Glomerular endothelial cell (primary cell): ENCODE results near the gene PEX5. TPM values are rescaled to one million over a fixed set of nuclear protein-coding genes. Genes with fewer than 3 reads are reported as not detected.

Experiments used
- DNase-seq: peaks from one replicate; pipeline ENCODE4 v3.0.0-alpha.2; 2011; ENCODE audit warnings: low read depth, low spot score; ENCODE audit errors: extremely low read depth
- total RNA-seq: library from RNA; depleted of rRNA; stranded (reverse); fragments of >200 nt; gene quantifications from 2 replicates; pipeline ENCODE4 v1.2.3, GENCODE V29; 2015

PEX5 gene
- total RNA-seq = 27.4 and 27.9 TPM in 2 replicates

DNA sequence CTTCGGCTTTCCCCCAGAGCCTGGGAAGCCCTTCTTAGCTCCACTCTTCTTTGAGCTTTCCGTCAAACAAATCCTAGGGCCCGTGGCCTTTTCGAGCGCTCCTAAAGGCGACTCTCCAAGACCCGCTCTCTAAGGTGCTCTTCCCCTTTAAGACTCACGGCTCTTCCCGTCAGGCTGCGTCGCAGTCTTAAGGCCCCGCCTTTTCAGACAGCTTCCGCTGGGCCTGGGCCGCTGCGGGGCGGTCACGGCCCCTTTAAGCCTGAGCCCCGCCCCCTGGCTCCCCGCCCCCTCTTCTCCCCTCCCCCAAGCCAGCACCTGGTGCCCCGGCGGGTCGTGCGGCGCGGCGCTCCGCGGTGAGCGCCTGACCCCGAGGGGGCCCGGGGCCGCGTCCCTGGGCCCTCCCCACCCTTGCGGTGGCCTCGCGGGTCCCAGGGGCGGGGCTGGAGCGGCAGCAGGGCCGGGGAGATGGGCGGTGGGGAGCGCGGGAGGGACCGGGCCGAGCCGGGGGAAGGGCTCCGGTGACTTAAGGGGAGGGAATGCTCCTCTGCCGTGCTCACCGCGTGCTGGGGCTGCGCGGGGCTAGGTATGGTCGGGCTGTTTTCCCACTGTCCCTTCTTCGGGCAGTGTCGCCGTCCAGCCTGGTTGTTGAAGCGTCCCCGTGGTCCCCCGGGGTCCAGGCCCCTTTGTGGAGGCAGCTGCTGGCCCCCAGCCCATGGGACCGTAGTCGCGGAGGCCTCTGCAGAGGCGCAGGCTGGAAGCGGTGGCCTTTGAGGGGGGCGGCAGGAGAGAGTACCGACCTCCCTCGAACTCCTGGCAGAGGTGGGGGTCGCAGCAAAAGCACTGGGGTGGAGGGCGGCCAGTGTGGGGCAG is at the start of gene PEX5:
PEX5 (plus strand) TSS at position 289 of the 870 bp plus-strand sequence. CDS start 692 bp downstream, outside the sequence.
- peak; percentile 72 for DNase-seq

DNA sequence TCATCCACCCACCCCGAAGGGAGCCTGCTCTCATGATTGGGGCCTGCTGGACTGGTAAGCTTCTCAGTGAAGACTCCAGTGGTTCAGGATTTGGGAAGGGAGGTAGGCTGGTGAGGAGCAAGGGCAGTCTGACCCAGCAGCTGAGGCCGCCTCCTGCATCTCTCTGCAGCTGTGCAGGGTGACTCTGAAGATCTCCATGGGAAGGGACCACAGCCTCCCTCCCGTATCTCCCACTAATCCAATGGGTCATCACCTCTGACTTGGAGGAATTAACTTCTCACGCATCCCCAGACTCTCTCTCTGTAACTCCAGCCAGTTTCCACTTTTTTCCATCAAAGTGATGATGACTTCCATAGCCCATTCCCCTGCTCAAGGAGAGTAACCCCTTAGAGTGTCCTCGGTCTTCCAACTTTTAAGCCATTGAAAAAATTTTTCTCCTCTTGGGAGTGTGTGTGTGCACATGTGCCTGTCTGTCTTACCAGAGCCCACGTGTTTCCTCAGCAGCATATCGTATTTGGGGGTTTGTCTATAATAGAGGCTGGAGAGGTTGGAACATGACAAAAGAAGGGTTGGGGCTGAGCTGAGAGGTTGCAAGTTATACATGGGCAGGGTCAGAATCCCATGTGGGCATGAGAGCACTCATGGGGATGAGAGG is 48.0 kb upstream of the PEX5 start:
- no peak for DNase-seq

DNA sequence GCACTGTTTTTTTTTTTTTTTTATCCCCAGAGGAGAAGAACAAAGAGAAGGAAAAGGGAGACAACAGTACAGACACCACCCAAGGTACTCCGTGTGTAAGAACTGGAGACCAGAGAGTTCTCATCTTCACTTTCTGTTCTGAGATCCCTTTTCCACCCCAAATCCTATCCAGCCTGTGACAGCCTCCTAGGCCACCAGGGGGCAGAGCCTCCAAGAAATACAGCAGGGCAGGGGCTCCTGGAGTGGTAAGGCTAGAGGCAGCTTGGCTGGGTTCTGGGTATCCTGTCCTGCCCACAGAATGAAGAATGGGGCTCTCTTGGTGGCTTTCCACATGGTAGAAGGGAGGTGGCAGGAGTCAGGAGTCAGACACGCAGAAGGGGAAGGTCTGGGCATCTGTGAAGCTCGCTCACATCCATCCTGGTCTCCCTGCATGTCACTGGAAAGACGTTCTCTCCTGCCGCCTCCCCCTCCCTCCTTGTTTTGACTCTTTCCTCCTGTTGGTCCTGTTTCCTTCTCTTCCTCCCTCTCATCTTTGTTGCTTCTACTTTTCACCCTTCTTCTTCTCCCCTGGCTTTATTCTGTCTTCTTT is 47.3 kb upstream of the PEX5 start:
- DNase-seq = peak; percentile 23

DNA sequence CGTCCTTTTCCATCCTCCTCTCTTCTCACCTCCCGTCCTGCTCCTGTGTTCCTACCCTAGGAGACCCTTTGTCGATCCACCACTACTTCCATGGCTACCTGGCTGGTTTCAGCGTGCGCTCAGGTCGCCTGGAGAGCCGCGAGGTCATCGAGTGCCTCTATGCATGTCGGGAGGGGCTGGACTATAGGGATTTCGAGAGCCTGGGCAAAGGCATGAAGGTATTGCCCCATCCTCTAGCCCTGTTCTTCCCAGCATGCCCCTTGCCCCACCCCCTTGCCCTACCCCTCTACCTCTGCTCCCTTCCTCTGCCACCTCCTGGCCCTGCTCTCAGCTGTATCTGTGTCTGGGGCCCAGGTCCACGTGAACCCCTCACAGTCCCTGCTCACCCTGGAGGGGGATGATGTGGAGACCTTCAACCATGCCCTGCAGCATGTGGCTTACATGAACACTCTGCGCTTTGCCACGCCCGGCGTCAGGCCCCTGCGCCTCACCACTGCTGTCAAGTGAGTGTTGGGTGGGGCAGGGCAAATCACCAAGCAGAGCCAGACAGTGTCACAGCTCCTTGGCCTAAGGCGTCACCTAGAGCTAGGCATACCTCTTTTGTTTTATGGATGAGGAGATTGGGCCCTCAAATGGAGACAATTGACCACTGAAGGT is 46.5 kb upstream of the PEX5 start:
- DNase-seq = no peak

DNA sequence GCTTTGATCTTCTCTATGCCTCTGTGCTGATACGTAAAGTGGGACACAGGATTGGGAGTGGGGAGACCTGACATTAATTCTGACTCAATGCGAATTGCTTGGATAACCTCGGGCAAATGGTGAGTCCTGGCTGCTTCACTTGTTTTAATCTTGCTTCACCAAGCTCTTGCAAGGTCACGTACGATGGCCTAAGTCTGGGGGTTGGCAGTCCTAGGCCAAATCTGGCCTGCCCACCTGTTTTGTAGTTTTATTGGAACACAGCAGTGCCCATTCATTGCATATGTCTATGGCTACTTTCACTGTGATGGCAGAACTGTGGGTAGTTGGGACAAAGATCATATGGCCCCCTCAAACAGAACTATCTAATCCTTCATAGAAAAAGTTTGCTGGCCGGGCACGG is 45.9 kb upstream of the PEX5 start:
- no peak for DNase-seq

DNA sequence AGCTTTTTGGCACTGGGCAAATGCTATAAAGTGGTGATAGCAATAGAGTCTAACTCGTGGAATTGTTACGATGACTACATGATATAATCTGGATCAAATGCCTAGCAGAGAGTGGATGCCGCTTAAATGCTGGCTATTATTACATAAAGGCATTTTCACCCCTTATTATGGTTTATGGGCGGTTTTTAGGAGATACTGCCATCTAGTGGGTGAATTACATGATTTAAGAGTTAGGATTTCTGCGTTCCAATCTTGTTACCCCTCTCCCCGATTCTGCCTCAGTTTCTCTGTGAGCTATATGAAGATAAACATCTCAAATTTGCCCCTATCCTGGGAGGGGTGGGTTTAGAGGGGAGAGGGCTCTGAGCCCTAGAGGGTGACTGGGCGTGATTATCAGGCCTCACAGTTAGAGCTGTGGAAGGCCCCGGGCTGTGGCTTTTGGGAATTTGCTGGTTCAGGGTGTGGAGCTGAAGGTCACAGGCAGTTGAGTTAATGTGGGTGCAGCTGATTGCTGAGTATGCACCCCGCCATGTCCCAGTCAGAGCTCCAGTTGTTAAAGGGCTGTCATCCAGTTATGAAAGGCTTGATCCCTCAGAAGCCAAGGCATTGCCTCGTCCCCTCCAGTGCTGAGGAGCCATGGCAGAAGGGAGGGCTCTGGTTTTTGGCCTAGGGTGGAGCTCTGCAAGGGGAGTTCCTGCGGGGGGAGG is 44.9 kb upstream of the PEX5 start:
- peak; percentile 22 for DNase-seq

DNA sequence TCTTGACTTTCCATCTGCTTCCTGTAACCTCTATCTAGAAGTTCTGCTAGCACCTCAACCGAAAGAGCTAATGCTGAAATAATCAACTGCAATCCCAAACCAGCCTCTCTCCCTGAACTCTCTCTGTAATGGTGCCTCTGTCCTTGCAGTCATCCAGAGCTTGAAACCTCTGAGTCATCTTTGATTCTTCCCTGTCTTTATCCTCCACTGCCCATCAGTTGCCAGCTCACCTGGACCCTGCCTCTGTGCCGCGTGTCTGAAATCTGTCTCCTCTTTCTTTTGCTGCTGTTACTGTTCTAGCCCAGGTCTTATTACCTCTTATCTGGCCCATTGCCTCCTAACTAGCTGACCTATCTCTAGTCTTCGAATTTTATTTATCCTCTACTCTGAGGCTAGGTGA is 43.8 kb upstream of the PEX5 start:
- no peak for DNase-seq

DNA sequence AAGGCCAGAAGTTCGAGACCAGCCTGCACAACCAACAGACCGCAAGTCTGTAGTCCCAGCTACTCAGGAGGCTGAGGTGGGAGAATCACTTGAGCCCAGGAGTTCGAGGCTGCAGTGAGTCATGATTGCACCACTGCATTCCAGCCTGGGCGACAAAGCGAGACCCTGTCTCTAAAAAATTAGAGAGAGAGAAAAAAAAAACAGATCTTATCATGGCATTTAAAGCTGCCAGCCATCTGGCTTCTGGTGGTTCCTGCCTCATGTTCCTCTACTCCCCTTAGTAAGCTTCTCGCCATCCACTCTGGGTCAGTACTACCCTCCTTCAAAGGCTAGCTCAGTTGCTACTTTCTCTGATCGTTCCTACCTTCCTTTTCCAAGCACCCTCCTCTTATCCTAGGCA is 43.3 kb upstream of the PEX5 start:
- no peak for DNase-seq

DNA sequence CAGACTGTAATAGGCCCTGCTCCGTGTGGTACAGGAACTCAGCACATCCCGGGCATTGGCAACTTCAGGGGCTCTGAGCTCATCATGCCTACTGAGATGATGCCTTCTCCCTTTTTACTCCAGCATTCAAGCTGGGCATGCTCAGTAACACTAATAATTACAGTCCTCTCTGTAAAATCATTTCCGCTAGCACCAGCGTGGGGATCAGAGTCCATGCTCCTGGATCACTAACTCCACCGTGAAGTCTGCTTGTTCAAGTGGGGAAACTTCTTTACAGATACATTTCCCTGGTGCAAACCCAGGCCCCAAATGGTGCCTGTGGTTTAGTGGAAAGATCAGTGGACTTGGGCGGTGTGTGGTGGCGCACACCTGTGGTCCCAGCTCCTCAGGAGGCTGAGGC is 42.6 kb upstream of the PEX5 start:
- DNase-seq = no peak

DNA sequence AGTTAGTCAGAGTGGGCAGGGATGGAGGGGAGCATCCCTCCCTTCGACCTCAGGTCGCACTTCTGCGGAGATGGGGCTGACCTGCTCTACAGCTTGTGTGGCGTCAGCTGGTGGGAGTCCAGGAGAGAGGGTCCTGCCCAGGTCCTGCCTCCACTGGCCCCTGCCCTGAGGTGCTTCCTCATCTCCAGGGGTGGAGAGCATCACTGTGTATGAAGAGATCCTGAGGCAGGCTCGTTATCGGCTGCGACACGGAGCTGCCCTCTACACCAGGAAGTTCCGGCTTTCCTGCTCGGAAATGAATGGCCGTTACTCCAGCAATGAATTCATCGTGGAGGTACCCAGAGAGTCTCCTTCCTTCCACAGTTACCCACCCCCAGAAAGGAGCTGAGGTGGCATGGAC is 39.1 kb upstream of the PEX5 start:
- no peak for DNase-seq

DNA sequence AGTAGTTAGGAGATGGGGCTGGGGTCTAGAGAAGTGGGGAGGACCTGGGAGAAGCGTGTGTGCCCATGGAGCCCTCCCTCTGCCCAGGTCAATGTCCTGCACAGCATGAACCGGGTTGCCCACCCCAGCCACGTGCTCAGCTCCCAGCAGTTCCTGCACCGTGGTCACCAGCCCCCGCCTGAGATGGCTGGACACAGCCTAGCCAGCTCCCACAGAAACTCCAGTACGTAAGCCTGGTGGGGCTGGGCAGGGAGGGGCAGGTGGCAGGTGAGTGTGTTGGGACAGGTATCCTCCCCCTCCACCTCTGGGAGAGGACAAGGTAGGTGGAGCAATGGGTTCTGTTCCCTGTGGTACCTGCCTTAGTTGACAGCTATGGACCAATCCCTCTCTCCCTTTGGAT is 38.6 kb upstream of the PEX5 start:
- no peak for DNase-seq

DNA sequence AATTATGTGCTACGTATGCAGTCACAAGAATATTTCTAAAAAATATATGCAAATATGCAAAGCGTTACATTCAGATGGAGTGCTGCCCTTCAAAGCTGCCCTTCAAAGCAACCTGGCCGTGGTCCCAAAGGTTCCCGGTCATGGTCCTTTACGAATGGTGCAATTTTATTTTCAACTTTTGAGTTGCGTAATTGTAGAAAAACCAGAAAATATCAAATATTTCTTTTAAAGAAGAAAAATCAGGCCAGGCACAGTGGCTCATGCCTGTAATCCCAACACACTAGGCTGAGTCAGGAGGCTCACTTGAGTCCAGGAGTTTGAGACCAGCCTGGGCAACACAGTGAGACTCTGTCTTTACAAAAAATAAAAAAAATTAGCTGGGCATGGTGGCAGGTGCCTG is 38.0 kb upstream of the PEX5 start:
- no peak for DNase-seq

DNA sequence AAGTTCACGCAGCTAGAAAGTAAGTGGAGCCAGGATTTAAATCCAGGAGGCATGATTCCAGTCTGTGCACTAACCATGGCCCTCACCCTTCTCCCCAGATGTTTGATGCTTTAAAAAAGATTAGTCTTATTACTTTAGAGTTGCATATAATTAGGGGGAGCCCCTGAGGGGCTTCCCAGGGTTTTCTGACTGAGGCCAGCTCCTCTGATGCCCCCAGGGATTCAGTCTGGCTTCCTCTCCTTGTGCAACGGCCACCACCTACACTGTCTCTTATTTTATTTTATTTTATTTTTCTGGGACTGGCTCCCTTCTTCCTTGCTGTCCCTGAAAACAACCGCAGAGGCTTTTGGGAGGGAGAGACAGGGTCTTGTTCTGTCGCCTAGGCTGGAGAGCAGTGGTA is 36.7 kb upstream of the PEX5 start:
- no peak for DNase-seq

DNA sequence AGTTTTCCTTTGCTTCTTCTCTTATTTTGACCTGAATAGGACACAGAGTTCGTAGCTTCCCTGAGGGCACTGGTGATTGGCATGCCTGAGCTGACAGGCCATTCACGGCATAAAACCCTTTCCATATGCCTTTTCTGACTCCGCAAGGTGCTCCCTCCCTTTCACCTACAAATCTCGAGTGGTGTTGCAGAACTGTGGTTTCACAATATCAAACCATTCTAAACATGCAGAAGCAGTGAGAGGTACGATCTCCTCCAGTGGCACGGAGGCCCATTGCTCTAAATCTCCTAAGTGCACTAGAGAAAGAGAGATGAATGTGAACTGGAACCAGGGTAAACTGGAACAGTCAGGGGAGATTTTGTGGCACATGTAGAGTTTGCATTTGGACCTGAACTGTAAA is 35.4 kb upstream of the PEX5 start:
- no peak for DNase-seq

DNA sequence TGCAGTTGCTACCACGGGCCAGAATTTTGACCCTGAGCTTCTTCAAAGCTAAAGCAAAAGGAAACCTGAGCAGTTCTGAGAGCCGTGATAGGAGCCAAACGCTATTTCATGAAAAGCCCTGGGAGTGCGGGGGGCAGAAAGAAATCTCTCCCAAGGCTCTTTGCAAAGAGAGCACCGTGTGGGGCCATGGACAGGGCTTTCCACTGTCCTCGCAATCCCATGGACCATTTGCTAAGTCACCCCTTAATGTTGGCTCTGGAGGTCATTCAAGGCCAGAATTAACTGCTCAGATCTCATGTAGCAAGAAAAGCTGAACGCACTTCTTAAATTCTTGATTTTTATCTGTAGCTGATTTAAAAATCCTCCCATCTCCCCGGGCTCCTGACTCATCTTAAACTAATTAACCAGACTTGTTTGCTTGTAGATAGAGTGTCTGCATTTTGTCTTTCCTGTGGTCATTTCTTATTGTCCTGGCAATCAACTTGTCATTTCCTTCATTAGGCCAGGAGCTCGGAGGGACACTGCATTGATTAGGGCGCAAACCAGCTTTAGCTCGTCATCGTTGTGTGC is 34.5 kb upstream of the PEX5 start:
- no peak for DNase-seq

DNA sequence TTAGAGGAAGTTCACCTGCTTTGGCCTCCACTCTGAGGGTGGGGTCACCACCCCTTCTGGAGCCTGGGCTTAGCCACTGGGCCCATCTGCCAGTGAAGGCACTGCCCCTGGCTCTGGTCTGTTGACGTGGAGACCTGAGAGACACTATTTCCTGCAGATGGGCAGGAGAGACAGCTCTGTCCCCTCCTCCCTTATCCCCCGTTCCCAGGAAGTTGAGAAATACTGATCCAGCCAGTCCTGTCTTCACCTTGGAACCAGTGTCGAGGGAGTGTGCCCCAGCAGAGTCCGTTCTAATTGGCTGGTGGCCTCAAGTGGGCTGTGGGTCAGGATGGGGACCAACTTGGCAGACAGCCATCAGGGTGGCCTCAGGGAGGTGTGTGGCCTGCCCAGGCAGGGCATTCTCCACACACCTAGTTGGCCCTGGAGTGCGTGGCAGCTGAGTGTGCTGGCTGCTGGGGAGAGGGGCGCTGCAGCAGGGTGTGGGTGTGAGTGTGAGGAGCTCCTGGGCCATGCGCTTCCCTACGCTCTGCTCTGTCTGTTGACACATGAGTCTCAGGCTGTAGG is 33.9 kb upstream of the PEX5 start:
- no peak for DNase-seq

DNA sequence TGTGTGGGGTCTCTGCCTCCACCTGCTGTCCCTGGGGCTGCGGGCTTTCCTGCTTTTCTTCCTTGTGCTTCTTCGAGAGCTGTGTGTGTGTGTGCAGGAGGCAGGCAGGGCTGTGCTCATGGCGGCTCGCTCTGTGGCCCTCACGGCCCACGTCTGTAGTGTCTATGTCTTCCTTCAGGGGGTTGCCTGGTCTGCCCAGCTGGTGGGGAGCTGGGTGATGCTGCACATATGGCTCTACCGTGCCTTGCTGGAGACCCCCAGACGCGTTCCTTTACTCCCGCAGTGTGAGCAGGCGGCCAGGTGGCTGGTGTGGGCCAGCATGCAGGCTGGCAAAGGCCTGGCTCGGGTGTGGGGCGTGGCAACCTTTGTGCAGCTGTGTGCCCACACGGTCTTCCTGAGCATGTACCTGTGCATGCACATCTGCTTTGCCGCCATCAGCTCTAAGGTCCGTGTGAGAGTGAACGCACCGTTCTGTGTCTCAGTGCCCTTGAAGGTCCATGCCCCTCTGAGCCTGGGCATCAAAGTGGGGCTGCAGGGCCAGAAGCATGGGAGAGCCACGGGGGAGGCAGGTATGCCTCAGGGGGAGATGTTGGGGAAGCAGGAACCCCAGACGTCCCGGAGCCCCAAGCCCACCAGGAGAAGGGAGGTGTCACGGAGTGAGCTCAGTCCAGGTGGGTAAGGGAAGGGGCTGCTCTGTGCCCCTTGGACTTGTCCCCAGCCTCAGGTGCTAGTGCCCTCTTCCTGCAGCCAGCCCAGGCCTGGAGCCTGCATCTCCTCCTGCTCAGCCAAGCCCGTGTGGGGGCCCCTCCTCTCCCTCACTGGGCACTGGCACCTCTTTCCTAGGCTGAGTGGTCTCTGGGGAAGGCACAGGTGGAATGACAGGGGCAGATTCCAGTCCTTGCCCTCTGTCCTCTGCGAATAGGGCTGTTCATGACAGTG is 33.0 kb upstream of the PEX5 start:
- DNase-seq = no peak

DNA sequence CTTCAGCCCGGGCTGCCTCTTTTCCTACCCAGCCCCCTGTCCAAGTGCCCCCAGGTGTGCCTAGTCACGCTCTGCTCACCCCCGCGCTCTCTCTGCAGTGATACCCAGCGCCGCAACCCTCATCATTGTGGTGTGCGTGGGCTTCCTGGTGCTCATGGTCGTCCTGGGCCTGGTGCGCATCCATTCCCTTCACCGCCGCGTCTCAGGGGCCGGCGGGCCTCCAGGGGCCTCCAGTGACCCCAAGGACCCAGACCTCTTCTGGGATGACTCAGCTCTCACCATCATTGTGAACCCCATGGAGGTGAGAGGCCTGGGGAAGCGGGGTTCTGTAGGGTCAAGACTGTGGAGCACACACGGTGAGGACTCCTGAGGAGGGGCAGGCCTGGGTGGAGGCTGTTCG is 32.1 kb upstream of the PEX5 start:
- DNase-seq = no peak
